Transverse colon (tissue), 4 donors: ENCODE data around the gene SSTR4. TPM values are rescaled to one million over a fixed set of nuclear protein-coding genes. Genes with fewer than 3 reads are reported as not detected.
A peak's percentile ranks its signal among the peaks of the same experiment; 100 is the strongest.

ENCODE experiments used
- DNase-seq: peaks from one replicate; pipeline ENCODE4 v3.0.0-alpha.2; 2019
- H3K27ac ChIP-seq, 4 donors: fragments of 200-600 bp; sonication (generic); 2 replicates each; pipeline ENCODE4 v1.5.1; 2016 to 2018; ENCODE audit warnings: inconsistent platforms in 4 of 4
- H3K27me3 ChIP-seq: fragments of 200-600 bp; sonication (generic); 2 replicates; pipeline ENCODE4 v1.5.1; 2017; ENCODE audit warnings: inconsistent platforms
- H3K36me3 ChIP-seq, 4 donors: fragments of 200-600 bp; sonication (generic); 2 replicates each; pipeline ENCODE4 v1.5.1; 2017 to 2019; ENCODE audit warnings: inconsistent platforms in 4 of 4
- H3K4me1 ChIP-seq, 4 donors: fragments of 200-600 bp; sonication (generic); 2 replicates each; pipeline ENCODE4 v1.5.1; 2017 to 2020; ENCODE audit warnings: inconsistent platforms in 4 of 4
- H3K4me3 ChIP-seq, 4 donors: fragments of 200-600 bp; sonication (generic); 1 replicate in 1 of 4; 2 replicates in 3 of 4; pipeline versions ENCODE4 v1.5.1 to v1.6.1; 2017 to 2019; ENCODE audit warnings: inconsistent platforms in 4 of 4
- H3K9me3 ChIP-seq, 2 donors: fragments of 200-600 bp; sonication (generic); 2 replicates each; pipeline ENCODE4 v1.5.1; 2017 to 2019; ENCODE audit warnings: inconsistent platforms in 2 of 2
- CTCF ChIP-seq, 5 experiments: fragments of 200-600 bp in 3 of 5; fragments of 450-650 bp in 2 of 5; sonication (generic) in 3 of 5; IDR thresholded peaks; 1 replicate in 2 of 5; 2 replicates in 3 of 5; pipeline ENCODE4 v1.5.1; 2016 to 2017; ENCODE audit warnings: antibody characterized with exemption in 5 of 5, inconsistent platforms in 3 of 5, mild to moderate bottlenecking in 2 of 5, moderate library complexity in 1 of 5
- EP300 ChIP-seq: sonication (generic); formaldehyde crosslinking; IDR thresholded peaks from one replicate; pipeline ENCODE4 v1.6.1; 2017; ENCODE audit warnings: antibody characterized with exemption, low read depth
- POLR2A ChIP-seq: fragments of 450-650 bp; IDR thresholded peaks from one replicate; pipeline ENCODE4 v1.6.1; 2016; ENCODE audit warnings: antibody characterized with exemption, mild to moderate bottlenecking, moderate library complexity
- POLR2AphosphoS5 ChIP-seq, 3 donors: sonication (generic); formaldehyde crosslinking; IDR thresholded peaks; one replicate each; pipeline ENCODE4 v1.6.1; 2016; ENCODE audit warnings: antibody characterized with exemption in 3 of 3
- WGBS, 2 donors: methylation state at CpG; one replicate each; pipeline ENCODE4 v1.1.5; 2018; ENCODE audit warnings: low coverage in 1 of 2; 5-methylcytosine and 5-hydroxymethylcytosine counted together
- in situ Hi-C, 4 donors: fragments of 200-750 bp; cut with MboI; loops; one replicate each; pipeline versions ENCODE4 v1.15.0 to v1.15.1; 2017; ENCODE audit warnings: low sequenced_read_pairs in 3 of 4, low pct_ligation_motif_present in 1 of 4, low pct_unique_long_range_greater_than_20kb in 1 of 4
- intact Hi-C: fragments of 100-400 bp; cut with DNase I; formaldehyde crosslinking; loops from one replicate; pipeline ENCODE4 v1.15.1; 2023; ENCODE audit warnings: low total_unique reads
- total RNA-seq, 4 donors: library from RNA; depleted of rRNA; stranded (reverse); fragments of >200 nt; gene quantifications; one replicate each; pipeline ENCODE4 v1.1.0, GENCODE V29; 2016

The SSTR4 gene
- total RNA-seq, 4 donors from 2014 or later, result not detected

GRCh38 chr20:23047001-23047737 lies 12.1 kb downstream of the SSTR4 start:
- no peak overlapping the region for H3K27ac ChIP-seq
- TF ChIP-seq EP300 (no peak), POLR2AphosphoS5 (IDR thresholded peaks at IDR 0.05) (no peak), POLR2A (no peak), CTCF (IDR thresholded peaks at IDR 0.05) (no peak)
- in situ Hi-C loops, result no loop called here

GRCh38 chr20:23047738-23048214 lies 12.7 kb downstream of the SSTR4 start:
- no peaks in the 10 kb centered on the region for H3K36me3 ChIP-seq
- in situ Hi-C loops (no loop called here), intact Hi-C loops (no loop called here)
- 62% methylated on average over 44 of the region's 47 CpGs; no CpG with 5 or more reads in 1 of the 2 donors for WGBS, 2 donors
- H3K27ac ChIP-seq, result peak overlapping the region in 3 of 4 donors; percentile 68 to 79 (median 78)
- no peaks in the 10 kb centered on the region for H3K9me3 ChIP-seq
- TF ChIP-seq POLR2AphosphoS5 (IDR thresholded peaks at IDR 0.05) (no peak), POLR2A (no peak), CTCF (IDR thresholded peaks at IDR 0.05) (no peak), EP300 (no peak)
- H3K4me1 ChIP-seq, result peaks cover 7 to 36% (median 26%) of the 10 kb centered on the region in 4 donors
- H3K27me3 ChIP-seq, result peaks cover 69% of the 10 kb centered on the region
- peak overlapping the region in 3 of 4 donors; percentile 25 to 51 (median 33) for H3K4me3 ChIP-seq
- no peak for DNase-seq

More at GRCh38 chr20:23047001-23047737, 12.1 kb downstream of the SSTR4 start:
- 63 to 95% methylated on average over 4 to 13 of the region's 13 CpGs for WGBS, 2 donors
- intact Hi-C loops, result no loop called here
- no peak for DNase-seq
- Histone ChIP-seq H3K4me1 (peaks cover 7 to 36% (median 26%) of the 10 kb centered on the region in 4 donors), H3K27me3 (peaks cover 68% of the 10 kb centered on the region), H3K4me3 (peak overlapping the region in 3 of 4 donors; percentile 25 to 51 (median 33)), H3K9me3 (no peaks in the 10 kb centered on the region), H3K36me3 (no peaks in the 10 kb centered on the region)

- Histone ChIP-seq H3K4me1 (peaks cover 7 to 36% (median 26%) of the 10 kb centered on the region in 4 donors), H3K36me3 (no peaks in the 10 kb centered on the region), H3K9me3 (no peaks in the 10 kb centered on the region), H3K4me3 (peak overlapping the region; percentile 16 to 51 (median 29)), H3K27ac (peak overlapping the region; percentile 65 to 79 (median 73)), H3K27me3 (peaks cover 65% of the 10 kb centered on the region)
- intact Hi-C loops, result no loop called here
- in situ Hi-C loops, result no loop called here
- DNase-seq, result peak; percentile 37
- TF ChIP-seq CTCF (IDR thresholded peaks at IDR 0.05) (peak in 4 of 5 experiments; percentile 25 to 38 (median 27)), POLR2AphosphoS5 (IDR thresholded peaks at IDR 0.05) (no peak)
- 18% methylated on average over 57 of the region's 92 CpGs; no CpG with 5 or more reads in 1 of the 2 donors for WGBS, 2 donors
These were observed 13.4 kb downstream of the SSTR4 start for GRCh38 chr20:23048283-23049200.
